PC-3 (cell line): ENCODE measurements around the gene GPR18.

ENCODE experiments used
- CTCF ChIP-seq: fragments of 300-600 bp; sonication (generic); conservative IDR thresholded peaks from 2 replicates; pipeline ENCODE4 v1.5.1; 2017; ENCODE audit warnings: antibody characterized with exemption, low read depth, mild to moderate bottlenecking, low read length
- EZH2 ChIP-seq: fragments of 300-600 bp; sonication (generic); IDR thresholded peaks from one replicate; pipeline ENCODE4 v1.6.1; 2017; ENCODE audit warnings: antibody characterized with exemption, mild to moderate bottlenecking, low read length; ENCODE audit not compliant: unreplicated experiment

GRCh38 chr13:99273128-99273527 is 14.9 kb upstream of the GPR18 start:
- TF ChIP-seq CTCF (no peak), EZH2 (no peak)
